Fibroblast of pulmonary artery (primary cell): ENCODE data around the gene SPATS2L.

ENCODE experiments used
- DNase-seq: peaks from one replicate; pipeline ENCODE4 v3.0.0-alpha.2; 2010; ENCODE audit warnings: low read depth
- H3K4me3 ChIP-seq: replicated peaks from 2 replicates; pipeline ENCODE4 v1.5.1; 2011; ENCODE audit warnings: low read depth, mild to moderate bottlenecking, control low read depth, low read length, moderate library complexity
- CTCF ChIP-seq: IDR thresholded peaks from 2 replicates; pipeline ENCODE4 v1.5.1; 2011; ENCODE audit warnings: mild to moderate bottlenecking, control low read depth, low read length, inconsistent platforms; ENCODE audit errors: missing control alignments

The SPATS2L gene

GRCh38 chr2:200416878-200417277 is 110.4 kb downstream of the SPATS2L start:
- H3K4me3 ChIP-seq = no peak overlapping the region
- no peak for DNase-seq
- TF ChIP-seq CTCF = no peak

GRCh38 chr2:200417366-200417765 is 110.9 kb downstream of the SPATS2L start:
- DNase-seq = no peak
- no peak overlapping the region for H3K4me3 ChIP-seq
- TF ChIP-seq CTCF = no peak

- H3K4me3 ChIP-seq = no peak overlapping the region
- TF ChIP-seq CTCF = no peak
Measured at GRCh38 chr2:200418399-200418798, 111.9 kb downstream of the SPATS2L start.

GRCh38 chr2:200419325-200419724 is 112.8 kb downstream of the SPATS2L start:
- TF ChIP-seq CTCF = no peak
- no peak overlapping the region for H3K4me3 ChIP-seq

More at GRCh38 chr2:200418399-200418798, 111.9 kb downstream of the SPATS2L start:
- no peak for DNase-seq

GRCh38 chr2:200421270-200421669 is 114.8 kb downstream of the SPATS2L start:
- TF ChIP-seq CTCF = no peak
- no peak for DNase-seq
- H3K4me3 ChIP-seq = no peak overlapping the region

More at GRCh38 chr2:200419325-200419724, 112.8 kb downstream of the SPATS2L start:
- DNase-seq = no peak

GRCh38 chr2:200422071-200422470 is 115.6 kb downstream of the SPATS2L start:
- TF ChIP-seq CTCF = no peak
- DNase-seq = no peak
- no peak overlapping the region for H3K4me3 ChIP-seq

- no peak for TF ChIP-seq CTCF
- DNase-seq = no peak
- H3K4me3 ChIP-seq = no peak overlapping the region
Measured at GRCh38 chr2:200422532-200423261, 116.2 kb downstream of the SPATS2L start.
